ENCODE measurements around the gene ARHGAP15. TPM values are rescaled to one million over a fixed set of nuclear protein-coding genes. Genes with fewer than 3 reads are reported as not detected.
A peak's percentile ranks its signal among the peaks of the same experiment; 100 is the strongest.

The ARHGAP15 gene
- total RNA-seq, 2 donors from 2014 or later: 0.86 TPM; not detected in 1

DNA sequence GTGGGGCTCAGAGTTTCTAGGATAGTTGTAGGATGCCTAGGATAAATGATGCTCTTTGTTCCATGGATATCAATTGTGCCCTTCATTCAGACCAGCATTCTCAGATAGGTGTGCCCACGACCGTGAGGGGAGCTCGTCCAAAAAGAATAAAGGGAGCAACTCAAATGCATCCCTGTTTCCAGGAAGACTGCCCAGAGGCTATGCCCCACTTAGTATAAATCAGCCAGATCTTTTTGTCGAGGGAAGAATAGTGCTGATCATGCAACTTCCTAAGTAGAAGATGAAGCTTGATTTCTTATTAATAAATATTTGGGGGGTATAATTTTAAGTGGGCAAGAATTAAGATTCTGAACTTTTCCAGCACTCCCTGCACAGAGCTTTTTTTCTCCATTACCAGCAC, 450.2 kb downstream of the ARHGAP15 start:
- no peaks in the 10 kb centered on the region for H3K36me3 Mint-ChIP-seq (ENCODE audit: low read depth)
- H3K4me3 Mint-ChIP-seq: no peak overlapping the region
- Histone ChIP-seq H3K27ac (ENCODE audit: low read depth, low read length) (no peak overlapping the region), H3K9me3 (ENCODE audit: control insufficient read depth, low read length) (no peaks in the 10 kb centered on the region), H3K27me3 (ENCODE audit: control insufficient read depth, insufficient read depth, low read length, poor library complexity, severe bottlenecking) (no peaks in the 10 kb centered on the region), H3K4me3 (ENCODE audit: low read length) (no peak overlapping the region), H3K9ac (ENCODE audit: extremely low read depth, low read length, poor library complexity, severe bottlenecking) (no peak overlapping the region), H3K4me1 (ENCODE audit: control insufficient read depth, insufficient read depth, low read length) (peaks cover 3% of the 10 kb centered on the region), H3K36me3 (ENCODE audit: control insufficient read depth, insufficient read depth, low read length) (no peaks in the 10 kb centered on the region)
- TF ChIP-seq, protein P1, sequence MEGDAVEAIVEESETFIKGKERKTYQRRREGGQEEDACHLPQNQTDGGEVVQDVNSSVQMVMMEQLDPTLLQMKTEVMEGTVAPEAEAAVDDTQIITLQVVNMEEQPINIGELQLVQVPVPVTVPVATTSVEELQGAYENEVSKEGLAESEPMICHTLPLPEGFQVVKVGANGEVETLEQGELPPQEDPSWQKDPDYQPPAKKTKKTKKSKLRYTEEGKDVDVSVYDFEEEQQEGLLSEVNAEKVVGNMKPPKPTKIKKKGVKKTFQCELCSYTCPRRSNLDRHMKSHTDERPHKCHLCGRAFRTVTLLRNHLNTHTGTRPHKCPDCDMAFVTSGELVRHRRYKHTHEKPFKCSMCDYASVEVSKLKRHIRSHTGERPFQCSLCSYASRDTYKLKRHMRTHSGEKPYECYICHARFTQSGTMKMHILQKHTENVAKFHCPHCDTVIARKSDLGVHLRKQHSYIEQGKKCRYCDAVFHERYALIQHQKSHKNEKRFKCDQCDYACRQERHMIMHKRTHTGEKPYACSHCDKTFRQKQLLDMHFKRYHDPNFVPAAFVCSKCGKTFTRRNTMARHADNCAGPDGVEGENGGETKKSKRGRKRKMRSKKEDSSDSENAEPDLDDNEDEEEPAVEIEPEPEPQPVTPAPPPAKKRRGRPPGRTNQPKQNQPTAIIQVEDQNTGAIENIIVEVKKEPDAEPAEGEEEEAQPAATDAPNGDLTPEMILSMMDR (conservative IDR thresholded peaks at IDR 0.05): no peak
- DNase-seq: no peak
- H3K4me1 Mint-ChIP-seq: peaks cover 16% of the 10 kb centered on the region
- no peaks in the 10 kb centered on the region for H3K27me3 Mint-ChIP-seq (ENCODE audit: insufficient read depth)
- 88 to 97% methylated on average over 4 of the region's 4 CpGs for WGBS, 2 experiments (ENCODE audit: insufficient coverage in 1 of 2, insufficient read length in 1 of 2)
- no peaks in the 10 kb centered on the region for H3K9me3 Mint-ChIP-seq
- H3K27ac Mint-ChIP-seq: no peak overlapping the region

DNA sequence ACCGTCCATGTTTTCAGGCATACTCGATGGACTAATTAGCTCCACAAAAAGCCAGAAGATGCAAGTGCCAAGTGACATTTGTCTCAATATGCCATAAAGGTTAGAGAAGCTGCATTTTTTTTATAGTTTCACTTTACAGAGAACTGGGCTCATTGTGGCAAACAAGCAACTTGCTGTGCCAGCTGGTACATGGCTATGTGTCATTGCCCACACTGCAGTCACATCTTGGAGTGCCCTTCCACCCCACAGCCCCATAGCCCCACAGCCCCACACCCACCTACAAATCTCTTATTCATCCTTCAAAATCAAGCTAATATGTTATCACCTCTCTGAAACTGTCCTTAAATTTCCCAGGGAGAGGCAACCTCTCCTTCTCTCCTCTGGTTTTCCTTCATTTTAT, 451.9 kb downstream of the ARHGAP15 start:
- no peak overlapping the region for H3K4me3 Mint-ChIP-seq
- H3K9me3 ChIP-seq (ENCODE audit: control insufficient read depth, low read length): no peaks in the 10 kb centered on the region
- H3K4me1 ChIP-seq (ENCODE audit: control insufficient read depth, insufficient read depth, low read length): peaks cover 3% of the 10 kb centered on the region
- H3K4me3 ChIP-seq (ENCODE audit: low read length): no peak overlapping the region
- no peak overlapping the region for H3K27ac ChIP-seq (ENCODE audit: low read depth, low read length)
- H3K27me3 ChIP-seq (ENCODE audit: control insufficient read depth, insufficient read depth, low read length, poor library complexity, severe bottlenecking): no peaks in the 10 kb centered on the region
- H3K27me3 Mint-ChIP-seq (ENCODE audit: insufficient read depth): no peaks in the 10 kb centered on the region
- no peak overlapping the region for H3K27ac Mint-ChIP-seq
- TF ChIP-seq, protein P1 (conservative IDR thresholded peaks at IDR 0.05): no peak
- no peak overlapping the region for H3K9ac ChIP-seq (ENCODE audit: extremely low read depth, low read length, poor library complexity, severe bottlenecking)
- H3K36me3 ChIP-seq (ENCODE audit: control insufficient read depth, insufficient read depth, low read length): no peaks in the 10 kb centered on the region
- H3K9me3 Mint-ChIP-seq: no peaks in the 10 kb centered on the region
- peaks cover 16% of the 10 kb centered on the region for H3K4me1 Mint-ChIP-seq
- no peaks in the 10 kb centered on the region for H3K36me3 Mint-ChIP-seq (ENCODE audit: low read depth)
- no peak for DNase-seq
- WGBS, 2 experiments (ENCODE audit: insufficient coverage in 1 of 2, insufficient read length in 1 of 2): 95 to 97% methylated on average over 2 of the region's 2 CpGs

DNA sequence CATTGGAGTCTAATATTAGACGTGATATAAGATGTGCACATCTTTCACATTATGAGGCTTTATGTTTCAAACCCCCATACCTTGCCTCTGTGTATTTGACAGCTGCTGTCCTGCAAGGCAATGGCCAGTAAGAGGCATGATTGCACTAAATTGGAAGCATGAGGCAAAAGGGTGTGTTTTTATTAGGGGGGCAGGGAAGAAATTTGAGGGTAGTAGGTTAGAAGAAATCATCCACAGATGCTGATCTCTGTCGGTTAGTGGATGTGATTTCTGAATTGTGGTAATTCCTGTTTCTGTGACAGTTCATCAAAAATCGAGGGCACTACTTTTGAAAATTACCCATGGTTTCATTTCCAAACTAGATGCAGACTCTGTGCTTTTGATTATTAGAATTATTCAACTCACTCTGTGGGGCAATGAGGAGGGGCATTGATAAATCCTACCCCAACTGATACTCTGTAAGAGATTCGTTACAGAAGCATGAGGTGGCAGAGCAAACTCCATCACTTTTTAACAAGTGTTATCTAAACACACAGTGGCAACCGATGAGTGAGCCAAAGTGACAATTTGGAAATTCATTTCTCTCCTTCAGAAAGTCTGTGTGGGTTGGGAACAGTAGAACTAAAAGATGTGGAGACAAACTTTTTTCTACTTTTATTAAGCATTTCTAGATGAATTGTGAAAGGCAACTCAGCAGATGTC, 453.0 kb downstream of the ARHGAP15 start:
- H3K4me1 Mint-ChIP-seq: peaks cover 16% of the 10 kb centered on the region
- Histone ChIP-seq H3K9ac (ENCODE audit: extremely low read depth, low read length, poor library complexity, severe bottlenecking) (no peak overlapping the region), H3K9me3 (ENCODE audit: control insufficient read depth, low read length) (no peaks in the 10 kb centered on the region), H3K27me3 (ENCODE audit: control insufficient read depth, insufficient read depth, low read length, poor library complexity, severe bottlenecking) (no peaks in the 10 kb centered on the region), H3K4me3 (ENCODE audit: low read length) (no peak overlapping the region), H3K4me1 (ENCODE audit: control insufficient read depth, insufficient read depth, low read length) (peaks cover 3% of the 10 kb centered on the region), H3K27ac (ENCODE audit: low read depth, low read length) (no peak overlapping the region), H3K36me3 (ENCODE audit: control insufficient read depth, insufficient read depth, low read length) (no peaks in the 10 kb centered on the region)
- no peak overlapping the region for H3K27ac Mint-ChIP-seq
- WGBS, 2 experiments (ENCODE audit: insufficient coverage in 1 of 2, insufficient read length in 1 of 2): 86 to 94% methylated on average over 1 to 5 of the region's 5 CpGs
- no peak overlapping the region for H3K4me3 Mint-ChIP-seq
- H3K36me3 Mint-ChIP-seq (ENCODE audit: low read depth): no peaks in the 10 kb centered on the region
- TF ChIP-seq, protein P1 (conservative IDR thresholded peaks at IDR 0.05): peak; percentile 49
- no peak for DNase-seq
- H3K9me3 Mint-ChIP-seq: no peaks in the 10 kb centered on the region
- no peaks in the 10 kb centered on the region for H3K27me3 Mint-ChIP-seq (ENCODE audit: insufficient read depth)
